GM19463 (cell line): ENCODE measurements around the gene SYNPO2.
"Not testable (repeated sequence)": the region's sequence is repeated elsewhere in the genome, so short reads cannot be mapped to it uniquely, and the experiment has no call there.

ENCODE experiments used
- ATAC-seq: cut with Tn5 transposase; IDR thresholded peaks from one replicate; pipeline ENCODE4 v1.9.1; 2021; ENCODE audit warnings: mild to moderate bottlenecking, moderate library complexity; ENCODE audit not compliant: unreplicated experiment

SYNPO2 gene

DNA sequence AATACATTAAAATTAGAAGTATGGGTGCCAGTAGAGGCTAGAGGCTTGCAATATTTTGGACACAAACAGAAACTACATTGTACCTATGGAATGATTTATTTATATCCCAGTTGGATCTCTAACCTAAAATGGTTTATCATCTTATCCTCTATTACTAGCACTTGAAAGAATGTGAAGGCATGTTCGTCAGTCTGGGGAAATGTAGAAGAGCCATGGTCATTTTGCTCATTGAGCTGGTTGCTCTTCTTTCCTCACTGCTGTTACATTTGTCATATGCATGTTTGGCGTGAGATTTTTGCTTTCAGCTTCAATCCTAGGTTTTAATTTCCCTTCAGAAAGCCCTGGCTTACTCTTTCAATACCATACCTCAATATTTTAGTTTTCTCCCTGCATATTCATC lies 164.6 kb downstream of the SYNPO2 start:
- ATAC-seq: no peak

- no peak for ATAC-seq
Observed at GRCh38 chr4:119053997-119054396, 165.3 kb downstream of the SYNPO2 start.

DNA sequence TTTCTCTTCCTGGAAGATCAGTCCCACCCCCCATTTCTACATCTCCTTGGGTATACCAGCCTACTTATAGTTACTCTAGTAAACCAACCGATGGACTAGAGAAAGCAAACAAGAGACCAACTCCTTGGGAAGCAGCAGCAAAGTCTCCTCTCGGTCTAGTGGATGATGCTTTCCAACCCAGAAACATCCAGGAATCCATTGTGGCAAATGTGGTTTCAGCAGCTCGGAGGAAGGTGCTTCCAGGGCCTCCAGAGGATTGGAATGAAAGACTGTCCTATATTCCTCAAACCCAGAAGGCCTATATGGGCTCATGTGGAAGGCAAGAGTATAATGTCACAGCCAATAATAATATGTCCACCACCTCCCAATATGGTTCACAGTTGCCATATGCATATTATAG lies 168.8 kb downstream of the SYNPO2 start:
- no peak for ATAC-seq

DNA sequence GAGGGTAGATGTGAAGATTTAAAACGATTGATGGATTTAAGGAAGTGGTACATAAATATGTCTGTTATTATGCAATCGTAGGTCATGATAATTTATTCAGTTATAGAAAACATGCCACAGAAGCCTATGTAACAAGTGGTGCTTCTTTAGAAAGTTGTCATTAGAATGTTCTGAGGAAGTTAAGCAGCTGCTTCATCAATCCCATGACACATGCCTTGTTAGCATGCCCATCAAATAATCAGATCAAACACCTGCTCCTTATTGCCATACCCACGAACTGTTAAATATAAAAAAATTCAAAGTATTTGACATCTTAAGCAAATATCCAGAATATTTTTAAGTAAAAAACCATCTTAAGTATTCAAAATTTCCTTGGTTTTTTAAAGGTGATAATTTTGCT lies 170.6 kb downstream of the SYNPO2 start:
- no peak for ATAC-seq

DNA sequence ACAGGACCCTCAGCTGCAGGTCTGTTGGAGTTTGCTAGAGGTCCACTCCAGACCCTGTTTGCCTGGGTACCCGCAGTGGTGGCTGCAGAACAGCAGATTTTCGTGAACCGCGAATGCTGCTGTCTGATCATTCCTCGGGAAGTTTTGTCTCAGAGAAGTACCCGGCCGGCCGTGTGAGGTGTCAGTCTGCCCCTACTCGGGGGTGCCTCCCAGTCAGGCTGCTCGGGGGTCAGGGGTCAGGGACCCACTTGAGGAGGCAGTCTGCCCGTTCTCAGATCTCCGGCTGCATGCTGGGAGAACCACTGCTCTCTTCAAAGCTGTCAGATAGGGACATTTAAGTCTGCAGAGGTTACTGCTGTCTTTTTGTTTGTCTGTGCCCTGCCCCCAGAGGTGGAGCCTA lies 178.5 kb downstream of the SYNPO2 start:
- ATAC-seq: not testable (repeated sequence)

DNA sequence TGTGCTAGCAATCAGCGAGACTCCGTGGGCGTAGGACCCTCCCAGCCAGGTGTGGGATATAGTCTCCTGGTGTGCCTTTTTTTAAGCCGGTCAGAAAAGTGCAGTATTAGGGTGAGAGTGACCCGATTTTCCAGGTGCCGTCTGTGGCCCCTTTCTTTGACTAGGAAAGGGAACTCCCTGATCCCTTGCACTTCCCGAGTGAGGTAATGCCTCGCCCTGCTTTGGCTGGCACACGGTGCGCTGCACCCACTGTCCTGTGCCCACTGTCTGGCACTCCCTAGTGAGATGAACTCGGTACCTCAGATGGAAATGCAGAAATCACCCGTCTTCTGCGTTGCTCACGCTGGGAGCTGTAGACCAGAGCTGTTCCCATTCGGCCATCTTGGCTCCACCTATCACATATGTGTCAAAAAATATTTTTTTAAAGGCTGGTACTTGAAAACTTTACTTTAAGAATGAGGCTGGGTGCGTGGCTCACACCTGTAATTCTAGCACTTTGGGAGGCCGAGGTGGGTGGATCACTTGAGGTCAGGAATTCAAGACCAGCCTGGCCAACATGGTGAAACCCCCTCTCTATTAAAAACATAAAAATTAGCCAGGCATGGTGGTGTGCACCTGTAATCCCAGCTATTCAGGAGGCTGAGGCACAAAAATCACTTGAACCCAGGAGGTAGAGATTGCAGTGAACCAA lies 179.2 kb downstream of the SYNPO2 start:
- ATAC-seq: not testable (repeated sequence)

DNA sequence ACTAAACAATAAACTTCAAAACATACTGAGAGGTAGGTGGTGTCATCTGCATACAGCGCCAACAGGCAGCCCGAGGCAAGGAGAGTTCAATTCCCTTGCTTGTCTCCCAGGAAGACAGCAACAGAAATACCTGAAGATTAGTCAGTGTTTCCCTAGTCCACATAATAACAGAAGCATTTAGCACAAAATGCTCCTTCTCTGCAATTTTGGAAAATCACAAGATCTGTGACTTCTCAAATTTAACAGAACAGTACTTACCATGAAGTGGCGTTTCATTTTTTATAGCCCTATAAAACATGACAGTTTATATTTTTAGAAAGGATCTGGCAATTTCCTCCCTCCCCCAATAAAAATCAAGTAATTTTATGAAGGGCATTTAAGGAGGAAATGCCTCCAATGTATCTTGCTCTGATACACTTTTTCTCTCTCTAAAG lies 179.9 kb downstream of the SYNPO2 start:
- ATAC-seq: no peak

DNA sequence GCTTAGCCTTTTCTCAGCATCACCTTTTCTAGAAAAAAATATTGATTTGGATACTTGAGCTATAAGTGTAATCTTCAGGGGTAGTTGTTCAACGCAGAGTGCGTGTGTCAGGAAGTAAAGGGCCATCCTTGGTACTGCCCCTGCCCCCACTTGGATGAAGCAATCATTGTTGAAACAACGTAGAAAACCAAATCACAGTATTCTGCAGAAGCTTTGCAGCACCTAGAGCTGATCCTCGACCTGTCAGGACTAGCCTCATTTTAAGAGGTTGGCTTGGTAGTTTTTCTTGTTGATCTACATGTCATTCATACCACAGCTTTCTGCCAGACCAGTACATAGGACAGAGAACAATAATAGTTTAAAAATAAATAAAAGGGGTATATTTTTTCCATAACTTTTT lies 181.6 kb downstream of the SYNPO2 start:
- ATAC-seq: no peak

DNA sequence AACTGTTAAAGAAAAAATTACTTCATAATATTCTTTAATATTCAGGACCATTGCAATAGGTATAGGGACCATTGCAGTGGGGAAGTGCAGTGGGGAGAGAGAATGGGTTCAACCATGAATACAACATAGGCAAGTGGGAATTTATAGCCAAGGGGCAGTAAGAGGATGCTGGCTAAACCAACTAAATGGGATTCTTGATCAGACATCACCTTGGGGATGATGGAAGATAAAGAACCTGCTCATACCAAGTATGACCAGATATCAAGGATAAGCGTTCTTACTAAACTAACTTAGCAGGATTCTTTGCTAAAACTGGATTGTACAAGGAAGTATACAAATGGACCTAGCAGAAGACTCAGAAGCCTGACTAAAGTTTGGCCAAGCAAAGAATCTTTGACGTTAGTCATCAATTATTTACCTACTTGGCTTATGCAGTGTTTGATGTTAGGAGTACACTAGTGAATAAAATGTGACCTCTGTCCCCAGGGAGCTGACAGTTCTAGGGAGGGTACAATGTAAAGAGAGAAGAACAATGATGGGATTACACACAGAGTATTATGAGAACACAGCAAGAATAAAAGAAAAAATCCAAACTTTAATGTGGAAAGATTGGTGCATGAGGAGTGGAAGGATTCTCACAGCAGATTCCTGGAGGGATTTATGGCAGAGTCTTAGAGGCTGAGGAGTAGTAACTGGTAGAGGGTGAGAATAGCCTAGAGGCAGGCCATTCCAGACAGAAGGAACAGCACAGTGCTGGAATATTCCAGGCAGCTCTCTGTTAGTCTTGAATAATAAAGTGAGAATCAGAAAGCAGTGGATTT lies 192.3 kb downstream of the SYNPO2 start:
- no peak for ATAC-seq

GRCh38 chr4:119081542-119081859 lies 192.8 kb downstream of the SYNPO2 start:
- no peak for ATAC-seq

DNA sequence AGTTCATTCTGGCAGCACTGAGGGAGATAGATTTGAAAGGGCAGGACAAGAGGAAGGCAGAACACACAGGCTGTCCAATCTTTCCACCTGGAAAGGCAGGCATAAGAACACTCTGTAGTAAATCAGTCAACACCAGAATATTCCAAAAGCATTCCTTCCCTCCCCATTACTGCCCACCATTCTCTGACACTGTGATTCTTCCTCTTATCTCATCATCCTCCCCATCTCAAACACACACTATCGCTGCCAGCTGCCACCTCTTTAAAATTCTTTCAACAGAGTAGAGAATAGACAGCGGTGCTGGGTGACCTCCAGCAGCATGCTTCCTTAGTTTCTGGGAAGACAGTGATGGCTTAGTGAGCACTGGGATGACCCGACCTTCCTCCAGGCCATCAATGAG lies 193.3 kb downstream of the SYNPO2 start:
- no peak for ATAC-seq

GRCh38 chr4:119082661-119083060 lies 194.0 kb downstream of the SYNPO2 start:
- ATAC-seq: no peak

DNA sequence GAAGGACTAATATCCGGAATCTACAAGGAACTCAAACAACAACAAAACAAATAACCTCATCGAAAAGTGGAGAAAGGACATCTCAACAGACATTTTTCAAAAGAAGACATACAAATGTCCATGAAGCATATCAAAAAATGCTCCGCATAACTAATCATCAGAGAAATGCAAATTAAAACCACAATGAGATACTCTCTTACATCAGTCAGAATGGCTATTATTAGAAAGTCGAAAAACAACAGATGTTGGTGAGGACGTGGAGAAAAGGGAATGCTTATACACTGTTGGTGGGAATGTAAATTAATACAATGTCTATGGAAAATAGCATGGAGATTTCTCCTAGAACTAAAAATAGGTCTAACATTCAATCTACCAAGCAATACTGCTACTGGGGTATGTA lies 195.9 kb downstream of the SYNPO2 start:
- no peak for ATAC-seq

DNA sequence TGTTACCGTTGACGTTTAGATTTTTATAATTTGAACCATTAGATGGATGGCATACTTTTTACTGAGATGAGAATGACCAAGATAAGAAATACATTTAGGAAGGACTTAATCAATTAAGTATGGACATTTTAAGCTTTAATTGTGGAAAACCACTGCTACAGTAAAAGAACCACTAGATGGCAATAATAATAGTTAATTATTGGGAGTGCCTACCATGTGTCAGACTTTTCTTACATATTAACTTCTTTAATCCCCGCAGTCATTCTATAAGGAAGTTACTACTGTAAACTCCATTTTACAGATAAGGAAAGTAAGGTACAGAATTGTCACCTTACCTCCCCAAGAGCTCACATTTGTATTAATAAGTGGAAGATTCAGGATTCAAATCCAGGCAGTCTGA lies 198.5 kb downstream of the SYNPO2 start:
- ATAC-seq: no peak

DNA sequence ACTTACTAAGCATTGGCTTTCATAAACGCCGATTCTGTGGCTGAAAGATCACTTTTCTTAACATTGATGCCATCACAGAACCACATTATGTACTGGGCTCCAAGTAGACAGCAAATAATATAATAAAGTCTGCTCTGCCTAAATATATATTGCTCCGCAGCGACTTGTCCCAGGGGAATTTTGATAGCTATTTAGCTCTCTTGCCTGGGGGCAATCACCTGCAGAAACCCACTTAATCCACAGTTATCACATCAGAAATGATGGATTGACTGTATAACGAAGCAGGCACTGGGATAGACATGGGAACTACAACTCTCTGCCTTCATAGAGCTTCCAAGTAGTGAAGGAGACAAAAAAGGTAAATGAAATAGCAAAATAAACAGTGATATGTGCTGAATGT lies 199.0 kb downstream of the SYNPO2 start:
- ATAC-seq: no peak

DNA sequence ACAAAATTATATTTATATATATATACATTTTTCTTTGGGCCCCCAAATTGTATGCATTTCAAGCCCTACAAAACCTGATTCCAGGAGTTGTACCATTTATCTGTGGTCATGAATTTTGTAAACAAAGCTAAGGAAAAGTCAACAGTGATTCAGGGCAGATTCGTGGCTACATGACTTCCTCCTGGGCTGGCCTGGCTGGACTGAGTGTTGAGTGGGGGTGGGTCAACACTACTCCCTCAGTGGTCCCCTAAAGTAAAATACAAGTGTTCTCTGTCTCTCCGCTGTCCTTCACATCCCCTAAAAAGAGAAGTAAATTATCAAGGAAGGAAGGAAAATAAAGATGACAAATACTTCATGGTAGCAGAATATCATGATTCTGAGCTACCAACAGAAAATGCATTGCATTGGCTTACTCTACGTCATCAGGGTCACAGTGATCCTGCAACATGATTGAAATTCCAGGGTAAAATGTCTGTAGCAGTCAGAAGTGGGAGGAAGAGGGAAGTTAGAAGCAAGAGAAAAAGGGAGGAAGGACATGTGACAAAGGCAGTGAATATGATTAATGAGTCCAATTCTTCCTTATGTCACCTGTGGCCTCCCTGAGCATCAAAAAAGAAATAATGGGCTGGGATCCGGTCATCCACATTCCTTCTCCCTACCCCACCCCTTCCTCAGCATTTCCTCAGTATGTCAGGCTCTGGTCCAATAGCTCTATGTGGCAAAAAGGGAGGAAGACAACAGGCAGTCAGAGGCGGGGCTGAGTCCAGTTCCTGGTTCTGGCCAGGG lies 204.6 kb downstream of the SYNPO2 start:
- ATAC-seq: no peak

- ATAC-seq: no peak
Observed at GRCh38 chr4:119097282-119097900, 208.7 kb downstream of the SYNPO2 start.

DNA sequence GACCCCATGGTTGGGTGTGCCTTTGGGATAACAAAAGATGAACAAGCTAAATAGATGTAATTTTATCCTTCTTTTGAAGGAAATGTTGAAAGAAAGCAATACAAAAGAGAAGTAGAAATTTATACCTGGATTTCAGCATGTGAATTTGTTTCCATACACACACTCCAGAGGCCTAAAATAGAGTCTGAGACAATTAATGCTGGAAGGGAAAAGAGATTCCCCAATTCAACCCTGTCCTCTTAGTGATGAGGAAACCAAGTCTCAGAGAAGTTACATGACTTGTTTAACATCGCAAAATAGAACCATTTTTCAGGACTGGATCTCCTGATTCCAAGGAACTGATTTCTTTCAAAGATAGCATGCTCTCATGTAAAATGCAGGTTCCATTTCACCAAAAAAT lies 209.7 kb downstream of the SYNPO2 start:
- no peak for ATAC-seq

GRCh38 chr4:119099227-119099810 lies 210.7 kb downstream of the SYNPO2 start:
- ATAC-seq: no peak

DNA sequence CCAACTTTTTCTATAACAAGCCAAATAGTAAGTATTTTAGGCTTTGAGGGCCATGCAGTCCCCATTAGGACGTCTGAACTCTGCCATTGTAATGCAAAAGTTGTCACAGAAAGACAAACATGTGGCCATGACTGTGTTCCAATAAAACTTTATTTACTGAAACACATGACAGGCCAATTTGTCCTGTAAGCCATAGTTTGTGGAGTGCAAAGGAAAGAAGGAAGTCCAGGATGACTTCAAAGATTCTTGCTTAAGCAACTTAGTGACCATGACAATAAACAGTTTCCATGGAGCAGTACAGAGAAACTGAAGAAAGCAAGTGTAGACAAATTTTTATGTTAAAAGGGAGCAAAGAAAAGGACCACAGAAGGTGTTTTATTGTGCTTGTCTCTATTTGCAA lies 212.0 kb downstream of the SYNPO2 start:
- no peak for ATAC-seq

DNA sequence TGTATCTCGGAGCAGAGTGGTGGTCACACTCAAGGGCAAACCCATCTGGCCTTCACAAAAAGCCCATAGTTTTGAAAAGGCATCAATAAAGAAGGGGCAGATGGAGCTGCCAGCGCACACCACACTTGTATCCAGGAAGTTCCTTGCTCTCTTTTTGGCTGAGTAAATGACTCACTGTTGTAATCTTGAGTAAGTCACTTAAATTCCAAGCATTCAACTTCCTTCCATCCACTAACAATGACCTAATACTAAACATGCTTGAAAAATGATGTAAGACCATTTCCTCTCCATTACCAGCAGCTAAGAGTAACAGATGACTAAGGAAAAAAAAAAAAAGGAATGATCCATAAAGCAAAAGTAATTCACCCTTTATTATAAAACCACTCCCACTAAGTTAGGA lies 214.6 kb downstream of the SYNPO2 start:
- ATAC-seq: no peak
